Endothelial cell of umbilical vein (primary cell): ENCODE data around the gene PAGR1. TPM values are rescaled to one million over a fixed set of nuclear protein-coding genes. Genes with fewer than 3 reads are reported as not detected.
A peak's percentile ranks its signal among the peaks of the same experiment; 100 is the strongest.

Source experiments
- BruUV-seq: library from RNA; stranded (reverse); fragments of 400-500 nt; replicated peaks from 2 replicates; lab custom pipeline; 2021; lab: Mats Ljungman, UMichigan
- CTCF ChIA-PET: fragments of 300-600, 350-600 bp; sonication (Branson Sonifier 250); formaldehyde crosslinking; loops from one replicate; lab custom pipeline; 2021; ENCODE audit warnings: antibody characterized with exemption, inconsistent platforms; lab: Charles Lee
- POLR2A ChIA-PET: fragments of 300-600, 350-600 bp; sonication (Branson Sonifier 250); formaldehyde crosslinking; loops from one replicate; lab custom pipeline; 2021; ENCODE audit warnings: antibody characterized with exemption, inconsistent platforms; lab: Charles Lee
- DNase-seq: peaks from one replicate; pipeline ENCODE4 v3.0.0-alpha.2; 2011; ENCODE audit warnings: low read depth, low spot score
- FAIRE-seq: peaks from 2 replicates; lab custom pipeline; 2011; peaks lifted over from hg19 to GRCh38; lab: Jason Lieb, UNC
- H2AFZ ChIP-seq: 2 replicates; pipeline ENCODE4 v1.6.0; 2012; ENCODE audit warnings: low read depth, low read length, control low read depth, inconsistent platforms
- H3K27ac ChIP-seq: 2 replicates; pipeline ENCODE4 v1.5.1; 2011; ENCODE audit warnings: low read depth, mild to moderate bottlenecking, control low read depth, low read length, moderate library complexity; ENCODE audit not compliant: insufficient read depth
- H3K27me3 ChIP-seq, 2 experiments: 2 replicates each; pipeline versions ENCODE4 v1.6.0 to v1.6.1; 2011; ENCODE audit warnings: low read length in 2 of 2, mixed read lengths in 1 of 2; ENCODE audit not compliant: control insufficient read depth in 2 of 2, insufficient read depth in 2 of 2
- H3K36me3 ChIP-seq, 2 experiments: 2 replicates in 1 of 2; 3 replicates in 1 of 2; pipeline ENCODE4 v1.5.1; 2011; ENCODE audit warnings: low read length in 2 of 2, mild to moderate bottlenecking in 1 of 2, moderate library complexity in 1 of 2; ENCODE audit not compliant: control insufficient read depth in 2 of 2, insufficient read depth in 2 of 2; ENCODE audit errors: extremely low read depth in 1 of 2
- H3K4me1 ChIP-seq: 3 replicates; pipeline ENCODE4 v1.5.1; 2011; ENCODE audit warnings: mild to moderate bottlenecking, low read length; ENCODE audit not compliant: control insufficient read depth, insufficient read depth; ENCODE audit errors: extremely low read depth
- H3K4me2 ChIP-seq: 2 replicates; pipeline ENCODE4 v1.6.1; 2011; ENCODE audit warnings: low read length, control low read depth, mixed read lengths; ENCODE audit not compliant: insufficient read depth
- H3K4me3 ChIP-seq, 3 experiments: fragments of 200-600 bp in 1 of 3; sonication (generic), shearing (Covaris generic) in 1 of 3; replicated peaks in 1 of 3; 2 replicates each; pipeline ENCODE4 v1.5.1; 2011 to 2016; ENCODE audit warnings: control low read depth in 3 of 3, low read length in 3 of 3, mild to moderate bottlenecking in 2 of 3, inconsistent platforms in 1 of 3, low read depth in 1 of 3, moderate library complexity in 1 of 3; ENCODE audit not compliant: insufficient read depth in 1 of 3
- H3K79me2 ChIP-seq: 2 replicates; pipeline ENCODE4 v1.6.0; 2012; ENCODE audit warnings: low read length, inconsistent platforms; ENCODE audit not compliant: control insufficient read depth, insufficient read depth
- H3K9ac ChIP-seq: replicated peaks from 2 replicates; pipeline ENCODE3; 2011; ENCODE audit warnings: low read length, control low read depth; ENCODE audit not compliant: insufficient read depth; ENCODE audit errors: extremely low read depth
- H3K9me1 ChIP-seq: replicated peaks from 3 replicates; pipeline ENCODE4 v1.6.0; 2011; ENCODE audit warnings: mild to moderate bottlenecking, low read length; ENCODE audit not compliant: control insufficient read depth, insufficient read depth; ENCODE audit errors: extremely low read depth
- H3K9me3 ChIP-seq: replicated peaks from 2 replicates; pipeline ENCODE4 v1.5.1; 2012; ENCODE audit warnings: low read length, inconsistent platforms; ENCODE audit not compliant: control insufficient read depth, insufficient read depth
- H4K20me1 ChIP-seq: replicated peaks from 2 replicates; pipeline ENCODE3; 2011; ENCODE audit warnings: mild to moderate bottlenecking, low read length; ENCODE audit not compliant: control insufficient read depth, insufficient read depth; ENCODE audit errors: extremely low read depth
- FOS ChIP-seq: IDR thresholded peaks from 2 replicates; pipeline ENCODE4 v1.6.1; 2011; ENCODE audit warnings: mild to moderate bottlenecking, low read length, moderate library complexity, borderline replicate concordance; ENCODE audit not compliant: insufficient read depth
- JUN ChIP-seq: IDR thresholded peaks from 2 replicates; pipeline ENCODE4 v1.6.1; 2011; ENCODE audit warnings: borderline replicate concordance, low read depth; ENCODE audit not compliant: insufficient read length, insufficient read depth
- POLR2A ChIP-seq: IDR thresholded peaks from 2 replicates; pipeline ENCODE4 v1.6.1; 2012; ENCODE audit warnings: low read depth, mild to moderate bottlenecking, control low read depth, low read length
- POLR2AphosphoS5 ChIP-seq: IDR thresholded peaks from 2 replicates; pipeline ENCODE4 v1.6.1; 2012; ENCODE audit warnings: low read depth, mild to moderate bottlenecking, control low read depth, low read length, moderate library complexity; ENCODE audit not compliant: insufficient read depth
- dilution Hi-C: fragments of 300-500 bp; cut with MboI; formaldehyde crosslinking; loops from one replicate; pipeline ENCODE4 v1.15.0; 2019; ENCODE audit warnings: low sequenced_read_pairs; ENCODE audit not compliant: extremely low pct_ligation_motif_present
- intact Hi-C: fragments of 100-400 bp; cut with micrococcal nuclease; formaldehyde crosslinking; loops from one replicate; pipeline ENCODE4 v1.10.0; 2022
- polyA plus RNA-seq, 4 experiments: library from polyadenylated mRNA; depleted of rRNA in 3 of 4; stranded (reverse) in 3 of 4; unstranded in 1 of 4; fragments of >200 nt; gene quantifications; 2 replicates each; pipeline versions ENCODE4 v1.2.1 to v1.2.3, GENCODE V29; 2011 to 2012; ENCODE audit warnings: missing spikeins in 1 of 4
- total RNA-seq: library from RNA; stranded (reverse); gene quantifications from 2 replicates; pipeline ENCODE4 v1.2.3, GENCODE V29; 2021

Gene PAGR1
- total and polyA plus RNA-seq, 2 donors (not counting 3 experiments of a cell fraction or from before 2014, with no cell fraction given) = 15.9 to 26.3 TPM

DNA sequence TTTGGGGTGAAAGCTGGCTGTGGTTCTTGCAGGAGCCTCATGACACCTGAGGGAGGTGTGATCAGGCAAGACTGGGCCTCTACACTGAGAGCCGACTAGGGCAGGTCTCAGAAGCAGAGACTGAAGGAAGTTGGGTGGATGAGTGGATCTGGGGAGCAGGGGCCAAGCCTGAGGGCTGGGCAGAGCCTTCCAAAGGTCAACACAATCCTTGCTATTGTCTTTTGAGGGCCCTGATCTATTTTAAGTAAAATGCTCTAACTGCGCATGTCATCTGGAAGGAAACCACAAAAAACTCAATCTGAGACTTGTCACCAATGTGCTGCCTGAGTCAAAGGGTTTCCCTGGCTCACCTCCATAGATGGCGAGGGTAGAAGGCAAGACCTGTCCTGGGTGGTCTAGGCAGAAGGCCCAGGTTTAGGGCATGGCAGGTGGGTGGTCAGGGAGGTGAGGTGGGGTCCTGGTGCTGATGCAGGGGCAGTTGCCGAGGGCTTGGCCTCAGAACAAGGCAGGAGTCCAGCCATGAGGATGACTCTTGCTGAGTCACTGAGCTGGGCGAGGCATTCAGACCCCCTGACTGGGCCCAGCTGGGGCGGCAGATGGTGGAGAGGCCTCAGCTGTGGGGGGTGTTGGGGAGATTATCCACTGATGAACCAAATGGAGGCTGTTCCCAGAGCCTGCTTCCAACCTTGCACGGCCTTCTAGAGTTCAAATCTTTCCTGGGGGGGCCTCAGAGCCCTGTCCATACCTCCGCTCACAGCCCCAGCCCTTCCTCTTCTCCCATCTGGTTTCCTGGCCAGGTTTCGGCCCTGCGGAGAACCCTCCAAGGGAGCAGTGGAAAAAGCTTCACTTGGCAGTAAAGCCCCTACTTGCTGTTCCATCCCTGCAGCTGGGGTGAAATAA is 9.4 kb downstream of the PAGR1 start:
- Histone ChIP-seq H2AFZ (peak overlapping the region; percentile 7), H3K27ac (peak overlapping the region; percentile 73), H3K27me3 (no peaks in the 10 kb centered on the region), H3K4me2 (peak overlapping the region; percentile 40), H3K79me2 (peaks cover 29% of the 10 kb centered on the region), H3K4me3 (no peak overlapping the region), H3K9me3 (no peaks in the 10 kb centered on the region), H3K4me1 (peaks cover 47% of the 10 kb centered on the region), H4K20me1 (no peaks in the 10 kb centered on the region), H3K36me3 (no peaks in the 10 kb centered on the region), H3K9me1 (no peaks in the 10 kb centered on the region), H3K9ac (no peak overlapping the region)
- dilution Hi-C loops = no loop called here
- peak; percentile 39 for TF ChIP-seq FOS
- no peak for TF ChIP-seq JUN
- DNase-seq (peak; percentile 65), FAIRE-seq (no peak)
- POLR2A ChIA-PET = interaction anchor here (0.6 kb wide), 1 partner anchor 18 kb away, joined by 3 read pairs; no protein-coding TSS in a partner anchor
- intact Hi-C loops = loop anchor here (10.0 kb wide), 1 partner anchor 79 kb away; the partner anchor contains the start of gene ASPHD1
- no TSS peak for BruUV-seq
- CTCF ChIA-PET = interaction anchor here (0.6 to 7.0 kb wide), 8 partner anchors 9 to 125 kb away, joined by 3 to 66 read pairs (median 4); partner anchors contain the start of gene PAGR1

DNA sequence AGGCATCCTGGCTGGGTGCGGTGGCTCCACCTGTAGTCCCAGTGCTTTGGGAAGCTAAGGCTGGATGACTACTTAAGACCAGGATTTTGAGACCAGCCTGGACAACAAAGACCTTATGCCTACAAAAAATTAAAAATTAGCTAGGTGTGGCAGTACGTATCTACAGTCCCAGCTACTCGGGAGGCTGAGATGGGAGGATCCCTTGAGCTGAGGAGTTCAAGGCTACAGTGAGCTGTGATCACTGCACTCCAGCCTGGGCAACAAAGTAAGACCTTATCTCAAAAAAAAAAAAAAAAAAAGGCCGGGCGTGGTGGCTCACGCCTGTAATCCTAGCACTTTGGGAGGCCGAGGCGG is 10.4 kb downstream of the PAGR1 start:
- TF ChIP-seq POLR2A = no peak
- no peak for TF ChIP-seq POLR2AphosphoS5
- DNase-seq = no peak
- H4K20me1 ChIP-seq = no peaks in the 10 kb centered on the region
- H3K9me3 ChIP-seq = no peaks in the 10 kb centered on the region
- no peaks in the 10 kb centered on the region for H3K27me3 ChIP-seq
- no peak for FAIRE-seq
- H3K27ac ChIP-seq = no peak overlapping the region
- peaks cover 39% of the 10 kb centered on the region for H3K4me1 ChIP-seq
- H3K79me2 ChIP-seq = peaks cover 21% of the 10 kb centered on the region
- no peak overlapping the region for H3K4me2 ChIP-seq
- no peak overlapping the region for H3K4me3 ChIP-seq
- no TSS peak for BruUV-seq
- intact Hi-C loops = loop anchor here (10.0 kb wide), 1 partner anchor 78 kb away; the partner anchor contains the start of gene ASPHD1
- dilution Hi-C loops = no loop called here
- peaks cover 0 to 3% of the 10 kb centered on the region in 2 experiments for H3K36me3 ChIP-seq
- H2AFZ ChIP-seq = no peak overlapping the region
- ChIA-PET CTCF (interaction anchor here (1.0 to 7.0 kb wide), 6 partner anchors 8 to 41 kb away, joined by 3 to 66 read pairs (median 12); partner anchors contain the start of gene PAGR1), POLR2A (no interaction called here)
- no peak overlapping the region for H3K9ac ChIP-seq
- H3K9me1 ChIP-seq = no peaks in the 10 kb centered on the region
